Liver (tissue), 9 donors: Measurements from ENCODE around the gene CAMK2B. TPM values are rescaled to one million over a fixed set of nuclear protein-coding genes. Genes with fewer than 3 reads are reported as not detected.

Experiments used
- DNase-seq: peaks from one replicate; pipeline ENCODE4 v3.0.0-alpha.2; 2017; ENCODE audit warnings: low spot score
- H3K27ac ChIP-seq, 2 donors: one replicate each; pipeline ENCODE4 v1.7.0; 2013; ENCODE audit warnings: inconsistent platforms in 2 of 2, low read length in 2 of 2, control low read depth in 1 of 2, low read depth in 1 of 2, mild to moderate bottlenecking in 1 of 2
- H3K27me3 ChIP-seq, 4 donors: one replicate each; pipeline versions ENCODE4 v1.6.1 to v1.7.0; 2013; ENCODE audit warnings: low read length in 3 of 4, inconsistent platforms in 1 of 4, mild to moderate bottlenecking in 1 of 4, moderate library complexity in 1 of 4; ENCODE audit not compliant: control insufficient read depth in 4 of 4, insufficient read depth in 4 of 4
- H3K36me3 ChIP-seq, 4 donors: one replicate each; pipeline versions ENCODE4 v1.6.1 to v1.7.0; 2013; ENCODE audit warnings: low read length in 3 of 4, mild to moderate bottlenecking in 3 of 4, low read depth in 1 of 4, moderate library complexity in 1 of 4; ENCODE audit not compliant: control insufficient read depth in 4 of 4, insufficient read depth in 3 of 4
- H3K4me1 ChIP-seq, 4 donors: one replicate each; pipeline versions ENCODE4 v1.6.1 to v1.7.0; 2013; ENCODE audit warnings: low read length in 3 of 4, mild to moderate bottlenecking in 3 of 4, moderate library complexity in 1 of 4; ENCODE audit not compliant: control insufficient read depth in 4 of 4, insufficient read depth in 4 of 4
- H3K4me3 ChIP-seq, 3 donors: one replicate each; pipeline versions ENCODE4 v1.6.1 to v1.7.0; 2013; ENCODE audit warnings: low read length in 3 of 3, control low read depth in 1 of 3, low read depth in 1 of 3, mild to moderate bottlenecking in 1 of 3
- H3K9ac ChIP-seq, 2 donors: one replicate each; pipeline ENCODE4 v1.7.0; 2013; ENCODE audit warnings: low read length in 2 of 2, mild to moderate bottlenecking in 2 of 2, moderate library complexity in 2 of 2, control low read depth in 1 of 2, low read depth in 1 of 2
- H3K9me3 ChIP-seq, 4 donors: one replicate each; pipeline versions ENCODE4 v1.6.1 to v1.7.0; 2013; ENCODE audit warnings: low read length in 3 of 4; ENCODE audit not compliant: control insufficient read depth in 4 of 4
- EGR1 ChIP-seq, 2 donors: IDR thresholded peaks; 2 replicates each; pipeline ENCODE4 v1.6.1; 2016 to 2018; ENCODE audit warnings: antibody characterized with exemption in 2 of 2, low read depth in 2 of 2
- FOXA1 ChIP-seq: IDR thresholded peaks from 2 replicates; pipeline ENCODE4 v1.6.1; 2016; ENCODE audit warnings: antibody characterized with exemption
- FOXA2 ChIP-seq: IDR thresholded peaks from 2 replicates; pipeline ENCODE4 v1.6.1; 2016; ENCODE audit warnings: antibody characterized with exemption
- GABPA ChIP-seq, 2 donors: IDR thresholded peaks in 1 of 2; conservative IDR thresholded peaks in 1 of 2; 2 replicates each; pipeline ENCODE4 v1.6.1; 2016; ENCODE audit warnings: antibody characterized with exemption in 2 of 2, mild to moderate bottlenecking in 1 of 2, moderate library complexity in 1 of 2
- HNF4A ChIP-seq, 2 donors: conservative IDR thresholded peaks; 2 replicates each; pipeline ENCODE4 v1.6.1; 2016; ENCODE audit warnings: antibody characterized with exemption in 2 of 2, mild to moderate bottlenecking in 2 of 2
- HNF4G ChIP-seq: IDR thresholded peaks from 2 replicates; pipeline ENCODE4 v1.6.1; 2016; ENCODE audit warnings: antibody characterized with exemption
- JUND ChIP-seq, 2 donors: IDR thresholded peaks; 2 replicates each; pipeline ENCODE4 v1.6.1; 2016; ENCODE audit warnings: antibody characterized with exemption in 2 of 2
- RAD21 ChIP-seq, 2 donors: IDR thresholded peaks; 2 replicates each; pipeline ENCODE4 v1.6.1; 2016; ENCODE audit warnings: antibody characterized with exemption in 2 of 2, mild to moderate bottlenecking in 2 of 2
- RXRA ChIP-seq, 2 donors: IDR thresholded peaks; 2 replicates each; pipeline ENCODE4 v1.6.1; 2017 to 2018; ENCODE audit warnings: antibody characterized with exemption in 2 of 2, mild to moderate bottlenecking in 1 of 2
- SP1 ChIP-seq: IDR thresholded peaks from 2 replicates; pipeline ENCODE4 v1.6.1; 2018; ENCODE audit warnings: antibody characterized with exemption, mild to moderate bottlenecking
- TAF1 ChIP-seq: conservative IDR thresholded peaks from 2 replicates; pipeline ENCODE4 v1.6.1; 2016; ENCODE audit warnings: antibody characterized with exemption, mild to moderate bottlenecking
- YY1 ChIP-seq: IDR thresholded peaks from 2 replicates; pipeline ENCODE4 v1.6.1; 2016; ENCODE audit warnings: antibody characterized with exemption, mild to moderate bottlenecking
- WGBS: extraction: QIAGEN DNeasy Blood & Tissue Kit; methylation state at CpG from one replicate; pipeline ENCODE4 v1.1.7; 2013; 5-methylcytosine and 5-hydroxymethylcytosine counted together
- polyA plus RNA-seq, 2 donors: library from polyadenylated mRNA; stranded (reverse) in 1 of 2; unstranded in 1 of 2; fragments of 200-250 nt in 1 of 2; fragments of >200 nt in 1 of 2; fragmentation: Nextera tagmentation in 1 of 2; extraction: Ambion mirVana in 1 of 2; gene quantifications; one replicate each; pipeline versions ENCODE4 v1.2.1 to v1.2.3, GENCODE V29; 2013 to 2015
- total RNA-seq, 2 donors: library from RNA; depleted of rRNA; stranded (reverse); fragments of >200 nt; gene quantifications; one replicate each; pipeline ENCODE4 v1.2.3, GENCODE V29; 2014
- TF ChIP-seq, protein P1 (sequence below): IDR thresholded peaks from 2 replicates; pipeline ENCODE4 v1.6.1; 2016; ENCODE audit warnings: antibody characterized with exemption
- TF ChIP-seq, protein P2 (sequence below): IDR thresholded peaks from 2 replicates; pipeline ENCODE4 v1.6.1; 2016; ENCODE audit warnings: antibody characterized with exemption
- TF ChIP-seq, protein P3 (sequence below): fragments of 150-350 bp; IDR thresholded peaks from 2 replicates; pipeline ENCODE4 v1.5.1; 2017; ENCODE audit warnings: improper control_type of control experiment, low read depth, low read length; ENCODE audit not compliant: missing input control
- TF ChIP-seq, protein P4 (sequence below): IDR thresholded peaks from 2 replicates; pipeline ENCODE4 v1.6.1; 2016; ENCODE audit warnings: antibody characterized with exemption, mild to moderate bottlenecking
- TF ChIP-seq, protein P5 (sequence below): IDR thresholded peaks from 2 replicates; pipeline ENCODE4 v1.6.1; 2016; ENCODE audit warnings: antibody characterized with exemption
- donor health status: healthy.
- donor health status: healthy.
- donor health status: healthy.
- donor health status: healthy.
- donor health status: healthy.

The CAMK2B gene
- total and polyA plus RNA-seq, 4 donors, result 2.1 to 3.3 (median 2.2) TPM; not detected in 1

DNA sequence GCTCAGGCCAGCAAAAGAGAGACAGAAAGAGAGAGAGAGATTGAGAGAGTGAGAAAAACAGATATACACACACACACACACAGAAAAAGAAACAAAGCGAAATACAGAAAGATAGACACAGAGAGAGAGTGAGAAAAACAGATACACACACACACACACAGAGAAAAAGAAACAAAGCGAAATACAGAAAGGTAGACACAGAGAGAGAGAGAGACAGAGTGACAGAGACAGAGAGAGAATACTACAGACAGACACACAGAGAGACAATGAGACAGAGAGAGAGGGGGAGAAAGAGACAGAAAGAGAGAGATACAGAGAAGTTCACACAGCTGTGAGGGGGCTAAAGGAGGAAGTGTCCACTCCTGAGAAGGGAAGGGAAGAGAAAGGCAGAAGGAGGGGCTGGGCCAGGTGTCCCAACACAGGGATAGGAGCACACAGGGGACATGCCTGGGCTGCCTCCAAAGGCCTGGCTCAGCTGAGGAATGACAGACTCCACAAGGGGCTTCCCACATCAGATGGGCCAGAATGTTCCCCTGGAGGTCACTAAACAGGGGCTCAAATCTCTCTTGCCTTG, 140.4 kb downstream of the CAMK2B start:
- no peak overlapping the region for H3K27ac ChIP-seq
- WGBS, result 94% methylated on average over 2 of the region's 2 CpGs
- peaks cover 0 to 10% (median 4%) of the 10 kb centered on the region in 4 donors for H3K4me1 ChIP-seq

DNA sequence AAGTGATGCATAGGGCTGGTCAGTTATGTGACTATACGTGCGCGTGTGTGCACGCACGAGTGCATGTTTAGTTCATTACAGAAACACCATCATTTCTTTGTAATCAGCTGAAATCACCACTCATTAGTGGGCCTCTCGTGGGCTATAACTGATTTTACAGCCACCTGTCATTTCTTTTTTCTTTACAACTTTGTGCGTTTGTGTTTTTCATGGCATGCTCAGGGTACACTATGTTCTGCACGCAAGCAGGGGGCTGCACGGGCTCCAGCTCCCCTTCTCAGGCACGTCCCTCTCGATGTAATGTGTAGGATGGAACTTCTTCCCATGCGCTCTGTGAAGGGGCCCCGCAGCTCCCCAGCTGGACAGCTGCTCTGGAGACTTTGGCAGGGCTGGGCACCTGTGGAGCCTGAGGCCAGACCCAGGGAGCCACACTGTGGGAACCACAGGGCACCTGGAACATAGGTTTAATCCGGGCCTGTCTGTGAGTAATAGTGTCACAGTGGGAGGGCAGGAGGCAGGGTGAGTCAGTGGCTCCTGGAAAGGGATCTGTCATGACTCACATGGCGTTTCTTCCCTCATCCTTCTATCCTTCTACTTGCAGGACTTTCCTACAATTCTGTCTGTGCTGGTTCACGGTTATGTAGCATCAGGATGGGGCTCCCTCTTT, 141.1 kb downstream of the CAMK2B start:
- Histone ChIP-seq H3K9ac (no peak overlapping the region), H3K27ac (no peak overlapping the region), H3K4me3 (no peak overlapping the region), H3K36me3 (no peaks in the 10 kb centered on the region), H3K27me3 (no peaks in the 10 kb centered on the region), H3K4me1 (peaks cover 0 to 10% (median 4%) of the 10 kb centered on the region in 4 donors), H3K9me3 (peaks cover 6 to 16% (median 12%) of the 10 kb centered on the region in 4 donors)
- DNase-seq, result no peak
- WGBS, result 88% methylated on average over 16 of the region's 16 CpGs
- TF ChIP-seq RAD21 (IDR thresholded peaks at IDR 0.05), result no peak
- no peak for TF ChIP-seq FOXA1
- TF ChIP-seq EGR1 (IDR thresholded peaks at IDR 0.05; ENCODE audit: low read depth in 2 of 2), result no peak
- TF ChIP-seq, protein P1, sequence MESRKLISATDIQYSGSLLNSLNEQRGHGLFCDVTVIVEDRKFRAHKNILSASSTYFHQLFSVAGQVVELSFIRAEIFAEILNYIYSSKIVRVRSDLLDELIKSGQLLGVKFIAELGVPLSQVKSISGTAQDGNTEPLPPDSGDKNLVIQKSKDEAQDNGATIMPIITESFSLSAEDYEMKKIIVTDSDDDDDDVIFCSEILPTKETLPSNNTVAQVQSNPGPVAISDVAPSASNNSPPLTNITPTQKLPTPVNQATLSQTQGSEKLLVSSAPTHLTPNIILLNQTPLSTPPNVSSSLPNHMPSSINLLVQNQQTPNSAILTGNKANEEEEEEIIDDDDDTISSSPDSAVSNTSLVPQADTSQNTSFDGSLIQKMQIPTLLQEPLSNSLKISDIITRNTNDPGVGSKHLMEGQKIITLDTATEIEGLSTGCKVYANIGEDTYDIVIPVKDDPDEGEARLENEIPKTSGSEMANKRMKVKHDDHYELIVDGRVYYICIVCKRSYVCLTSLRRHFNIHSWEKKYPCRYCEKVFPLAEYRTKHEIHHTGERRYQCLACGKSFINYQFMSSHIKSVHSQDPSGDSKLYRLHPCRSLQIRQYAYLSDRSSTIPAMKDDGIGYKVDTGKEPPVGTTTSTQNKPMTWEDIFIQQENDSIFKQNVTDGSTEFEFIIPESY, result no peak
- no peak for TF ChIP-seq JUND (IDR thresholded peaks at IDR 0.05)
- TF ChIP-seq, protein P2, sequence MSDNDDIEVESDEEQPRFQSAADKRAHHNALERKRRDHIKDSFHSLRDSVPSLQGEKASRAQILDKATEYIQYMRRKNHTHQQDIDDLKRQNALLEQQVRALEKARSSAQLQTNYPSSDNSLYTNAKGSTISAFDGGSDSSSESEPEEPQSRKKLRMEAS, result no peak
- TF ChIP-seq RXRA (IDR thresholded peaks at IDR 0.05), result no peak
- TF ChIP-seq, protein P3, sequence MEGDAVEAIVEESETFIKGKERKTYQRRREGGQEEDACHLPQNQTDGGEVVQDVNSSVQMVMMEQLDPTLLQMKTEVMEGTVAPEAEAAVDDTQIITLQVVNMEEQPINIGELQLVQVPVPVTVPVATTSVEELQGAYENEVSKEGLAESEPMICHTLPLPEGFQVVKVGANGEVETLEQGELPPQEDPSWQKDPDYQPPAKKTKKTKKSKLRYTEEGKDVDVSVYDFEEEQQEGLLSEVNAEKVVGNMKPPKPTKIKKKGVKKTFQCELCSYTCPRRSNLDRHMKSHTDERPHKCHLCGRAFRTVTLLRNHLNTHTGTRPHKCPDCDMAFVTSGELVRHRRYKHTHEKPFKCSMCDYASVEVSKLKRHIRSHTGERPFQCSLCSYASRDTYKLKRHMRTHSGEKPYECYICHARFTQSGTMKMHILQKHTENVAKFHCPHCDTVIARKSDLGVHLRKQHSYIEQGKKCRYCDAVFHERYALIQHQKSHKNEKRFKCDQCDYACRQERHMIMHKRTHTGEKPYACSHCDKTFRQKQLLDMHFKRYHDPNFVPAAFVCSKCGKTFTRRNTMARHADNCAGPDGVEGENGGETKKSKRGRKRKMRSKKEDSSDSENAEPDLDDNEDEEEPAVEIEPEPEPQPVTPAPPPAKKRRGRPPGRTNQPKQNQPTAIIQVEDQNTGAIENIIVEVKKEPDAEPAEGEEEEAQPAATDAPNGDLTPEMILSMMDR, result no peak
- no peak for TF ChIP-seq HNF4G
- TF ChIP-seq YY1, result no peak
- TF ChIP-seq HNF4A (conservative IDR thresholded peaks at IDR 0.05), result no peak

More for the DNA sequence above, 140.4 kb downstream of the CAMK2B start:
- TF ChIP-seq FOXA2 (no peak), RAD21 (IDR thresholded peaks at IDR 0.05) (no peak), GABPA (IDR thresholded peaks at IDR 0.05 in 1 of 2, conservative IDR thresholded peaks at IDR 0.05 in 1 of 2) (no peak), HNF4A (conservative IDR thresholded peaks at IDR 0.05) (no peak), JUND (IDR thresholded peaks at IDR 0.05) (no peak), SP1 (no peak), YY1 (no peak), HNF4G (no peak), EGR1 (IDR thresholded peaks at IDR 0.05; ENCODE audit: low read depth in 2 of 2) (no peak), RXRA (IDR thresholded peaks at IDR 0.05) (no peak), TAF1 (no peak)
- TF ChIP-seq, protein P4, sequence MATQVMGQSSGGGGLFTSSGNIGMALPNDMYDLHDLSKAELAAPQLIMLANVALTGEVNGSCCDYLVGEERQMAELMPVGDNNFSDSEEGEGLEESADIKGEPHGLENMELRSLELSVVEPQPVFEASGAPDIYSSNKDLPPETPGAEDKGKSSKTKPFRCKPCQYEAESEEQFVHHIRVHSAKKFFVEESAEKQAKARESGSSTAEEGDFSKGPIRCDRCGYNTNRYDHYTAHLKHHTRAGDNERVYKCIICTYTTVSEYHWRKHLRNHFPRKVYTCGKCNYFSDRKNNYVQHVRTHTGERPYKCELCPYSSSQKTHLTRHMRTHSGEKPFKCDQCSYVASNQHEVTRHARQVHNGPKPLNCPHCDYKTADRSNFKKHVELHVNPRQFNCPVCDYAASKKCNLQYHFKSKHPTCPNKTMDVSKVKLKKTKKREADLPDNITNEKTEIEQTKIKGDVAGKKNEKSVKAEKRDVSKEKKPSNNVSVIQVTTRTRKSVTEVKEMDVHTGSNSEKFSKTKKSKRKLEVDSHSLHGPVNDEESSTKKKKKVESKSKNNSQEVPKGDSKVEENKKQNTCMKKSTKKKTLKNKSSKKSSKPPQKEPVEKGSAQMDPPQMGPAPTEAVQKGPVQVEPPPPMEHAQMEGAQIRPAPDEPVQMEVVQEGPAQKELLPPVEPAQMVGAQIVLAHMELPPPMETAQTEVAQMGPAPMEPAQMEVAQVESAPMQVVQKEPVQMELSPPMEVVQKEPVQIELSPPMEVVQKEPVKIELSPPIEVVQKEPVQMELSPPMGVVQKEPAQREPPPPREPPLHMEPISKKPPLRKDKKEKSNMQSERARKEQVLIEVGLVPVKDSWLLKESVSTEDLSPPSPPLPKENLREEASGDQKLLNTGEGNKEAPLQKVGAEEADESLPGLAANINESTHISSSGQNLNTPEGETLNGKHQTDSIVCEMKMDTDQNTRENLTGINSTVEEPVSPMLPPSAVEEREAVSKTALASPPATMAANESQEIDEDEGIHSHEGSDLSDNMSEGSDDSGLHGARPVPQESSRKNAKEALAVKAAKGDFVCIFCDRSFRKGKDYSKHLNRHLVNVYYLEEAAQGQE, result no peak
- TF ChIP-seq, protein P2, result no peak
- TF ChIP-seq, protein P1, result no peak
- TF ChIP-seq, protein P5, sequence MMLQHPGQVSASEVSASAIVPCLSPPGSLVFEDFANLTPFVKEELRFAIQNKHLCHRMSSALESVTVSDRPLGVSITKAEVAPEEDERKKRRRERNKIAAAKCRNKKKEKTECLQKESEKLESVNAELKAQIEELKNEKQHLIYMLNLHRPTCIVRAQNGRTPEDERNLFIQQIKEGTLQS, result no peak
- H3K27me3 ChIP-seq, result no peaks in the 10 kb centered on the region
- DNase-seq, result no peak
- H3K36me3 ChIP-seq, result no peaks in the 10 kb centered on the region
- H3K9me3 ChIP-seq, result peaks cover 6 to 16% (median 12%) of the 10 kb centered on the region in 4 donors
- no peak overlapping the region for H3K4me3 ChIP-seq
- H3K9ac ChIP-seq, result no peak overlapping the region
